ENCODE results near the gene ABCA12.

Gene ABCA12

GRCh38 chr2:215136669-215137328 is 1.6 kb downstream of the ABCA12 start:
- DNase-seq (ENCODE audit: low read depth in 2 of 2) = no peak

- DNase-seq (ENCODE audit: low read depth in 2 of 2) = no peak
Measured at GRCh38 chr2:215120401-215120800, 18.0 kb downstream of the ABCA12 start.

- DNase-seq (ENCODE audit: low read depth in 2 of 2) = no peak
Measured at GRCh38 chr2:215119847-215120246, 18.6 kb downstream of the ABCA12 start.

GRCh38 chr2:215110918-215111317 is 27.5 kb downstream of the ABCA12 start:
- no peak for DNase-seq (ENCODE audit: low read depth in 2 of 2)

GRCh38 chr2:215107216-215108056 is 31.0 kb downstream of the ABCA12 start:
- DNase-seq (ENCODE audit: low read depth in 2 of 2) = no peak

- no peak for DNase-seq (ENCODE audit: low read depth in 2 of 2)
Measured at GRCh38 chr2:215105607-215106354, 32.6 kb downstream of the ABCA12 start.

GRCh38 chr2:215104226-215104625 is 34.2 kb downstream of the ABCA12 start:
- DNase-seq (ENCODE audit: low read depth in 2 of 2) = no peak

GRCh38 chr2:215098875-215099274 is 39.6 kb downstream of the ABCA12 start:
- no peak for DNase-seq (ENCODE audit: low read depth in 2 of 2)

GRCh38 chr2:215084080-215084479 is 54.3 kb downstream of the ABCA12 start:
- DNase-seq (ENCODE audit: low read depth in 2 of 2) = no peak

GRCh38 chr2:215083146-215083545 is 55.3 kb downstream of the ABCA12 start:
- no peak for DNase-seq (ENCODE audit: low read depth in 2 of 2)

- no peak for DNase-seq (ENCODE audit: low read depth in 2 of 2)
Measured at GRCh38 chr2:215082446-215082845, 56.0 kb downstream of the ABCA12 start.

GRCh38 chr2:215080545-215080944 is 57.9 kb downstream of the ABCA12 start:
- no peak for DNase-seq (ENCODE audit: low read depth in 2 of 2)

GRCh38 chr2:215071676-215072075 is 66.8 kb downstream of the ABCA12 start:
- no peak for DNase-seq (ENCODE audit: low read depth in 2 of 2)

- no peak for DNase-seq (ENCODE audit: low read depth in 2 of 2)
Measured at GRCh38 chr2:215068399-215068798, 70.0 kb downstream of the ABCA12 start.

- no peak for DNase-seq (ENCODE audit: low read depth in 2 of 2)
Measured at GRCh38 chr2:215066124-215066523, 72.3 kb downstream of the ABCA12 start.

- DNase-seq (ENCODE audit: low read depth in 2 of 2) = no peak
Measured at GRCh38 chr2:215063526-215063925, 74.9 kb downstream of the ABCA12 start.

- no peak for DNase-seq (ENCODE audit: low read depth in 2 of 2)
Measured at GRCh38 chr2:215060861-215061536, 77.4 kb downstream of the ABCA12 start.

- no peak for DNase-seq (ENCODE audit: low read depth in 2 of 2)
Measured at GRCh38 chr2:215059724-215060123, 78.7 kb downstream of the ABCA12 start.

- no peak for DNase-seq (ENCODE audit: low read depth in 2 of 2)
Measured at GRCh38 chr2:215055891-215056290, 82.5 kb downstream of the ABCA12 start.

- DNase-seq (ENCODE audit: low read depth in 2 of 2) = no peak
Measured at GRCh38 chr2:215052810-215053209, 85.6 kb downstream of the ABCA12 start.

- no peak for DNase-seq (ENCODE audit: low read depth in 2 of 2)
Measured at GRCh38 chr2:215052404-215052803, 86.0 kb downstream of the ABCA12 start.

GRCh38 chr2:215049341-215049740 is 89.1 kb downstream of the ABCA12 start:
- DNase-seq (ENCODE audit: low read depth in 2 of 2) = no peak

All from stimulated activated CD4-positive, alpha-beta T cell treated with anti-CD3 and anti-CD28 coated beads, Interleukin-1b, Interleukin-23, amount 100 ng/mL, for 4 hours (primary cell).